ENCODE measurements around the gene ITPRID2. TPM values are rescaled to one million over a fixed set of nuclear protein-coding genes. Genes with fewer than 3 reads are reported as not detected.

ITPRID2 gene
- total and polyA plus RNA-seq, 2 of the 8 experiments (the other 6 are each of a cell fraction or from before 2014, with no cell fraction given), result 1.9 to 12.6 TPM

GRCh38 chr2:181886192-181886591, 5.3 kb upstream of the ITPRID2 start (continued):
- no peak for TF ChIP-seq SP4 (IDR thresholded peaks at IDR 0.05; ENCODE audit: low read length)
- TF ChIP-seq CHD7 (IDR thresholded peaks at IDR 0.05; ENCODE audit: insufficient replicate concordance, low read length), result no peak
- no peak for TF ChIP-seq HDAC6 (IDR thresholded peaks at IDR 0.05; ENCODE audit: low read depth, low read length)
- no peak for TF ChIP-seq PHF8 (conservative IDR thresholded peaks at IDR 0.05; ENCODE audit: low read depth, low read length)

Measured in H1 (cell line).